Stimulated activated CD4-positive, alpha-beta T cell treated with anti-CD3 and anti-CD28 coated beads, TNF-alpha, amount 100 ng/mL, for 48 hours (primary cell): ENCODE data around the gene MARCHF10.

Experiments used
- DNase-seq, 3 donors: peaks; one replicate each; pipeline ENCODE4 v3.0.0-alpha.2; 2020; ENCODE audit warnings: low read depth in 3 of 3

Gene MARCHF10

GRCh38 chr17:62717889-62718288 lies 90.2 kb downstream of the MARCHF10 start:
- DNase-seq: no peak

GRCh38 chr17:62717589-62717855 lies 90.6 kb downstream of the MARCHF10 start:
- DNase-seq: no peak

GRCh38 chr17:62716834-62717588 lies 91.1 kb downstream of the MARCHF10 start:
- no peak for DNase-seq

GRCh38 chr17:62715882-62716390 lies 92.2 kb downstream of the MARCHF10 start:
- DNase-seq: no peak

- DNase-seq: no peak
These were observed 93.9 kb downstream of the MARCHF10 start for GRCh38 chr17:62714016-62714777.

GRCh38 chr17:62713086-62713881 lies 94.8 kb downstream of the MARCHF10 start:
- no peak for DNase-seq

- DNase-seq: no peak
These were observed 95.9 kb downstream of the MARCHF10 start for GRCh38 chr17:62712171-62712581.

- DNase-seq: no peak
These were observed 99.5 kb downstream of the MARCHF10 start for GRCh38 chr17:62708587-62708986.

GRCh38 chr17:62707425-62707739 lies 100.7 kb downstream of the MARCHF10 start:
- no peak for DNase-seq

GRCh38 chr17:62706598-62707424 lies 101.3 kb downstream of the MARCHF10 start:
- no peak for DNase-seq

- no peak for DNase-seq
These were observed 102.1 kb downstream of the MARCHF10 start for GRCh38 chr17:62705778-62706597.

- DNase-seq: no peak
These were observed 102.8 kb downstream of the MARCHF10 start for GRCh38 chr17:62705156-62705777.

GRCh38 chr17:62704381-62704971 lies 103.6 kb downstream of the MARCHF10 start:
- DNase-seq: no peak

- peak; percentile 41 to 57 (median 54) for DNase-seq
These were observed 104.2 kb downstream of the MARCHF10 start for GRCh38 chr17:62703776-62704380.

GRCh38 chr17:62703261-62703775 lies 104.8 kb downstream of the MARCHF10 start:
- no peak for DNase-seq

GRCh38 chr17:62702746-62703260 lies 105.3 kb downstream of the MARCHF10 start:
- no peak for DNase-seq

- DNase-seq: no peak
These were observed 106.4 kb downstream of the MARCHF10 start for GRCh38 chr17:62701706-62702085.

GRCh38 chr17:62700964-62701705 lies 107.0 kb downstream of the MARCHF10 start:
- DNase-seq: no peak
